T47D (cell line): ENCODE results near the gene SEL1L.
"Not testable (repeated sequence)": the region's sequence is repeated elsewhere in the genome, so short reads cannot be mapped to it uniquely, and the experiment has no call there.

Source experiments
- DNase-seq, 2 experiments: peaks; one replicate each; pipeline versions ENCODE4 v3.0.0 to v3.0.0-alpha.2; 2011 to 2012; ENCODE audit warnings: low read depth in 1 of 2, low spot score in 1 of 2
- JUND ChIP-seq: IDR thresholded peaks from 2 replicates; pipeline ENCODE4 v1.6.1; 2012; ENCODE audit warnings: low read depth
- in situ Hi-C: cut with HindIII; loops from 2 replicates; pipeline ENCODE4 v1.10.0; 2016; ENCODE audit warnings: low sequenced_read_pairs, low pct_unique_long_range_greater_than_20kb

The SEL1L gene

GRCh38 chr14:81464253-81465002 is 69.2 kb downstream of the SEL1L start:
- in situ Hi-C loops, result no loop called here
- DNase-seq, result peak; percentile 61 to 76
- no peak for TF ChIP-seq JUND

GRCh38 chr14:81462356-81462755 is 71.3 kb downstream of the SEL1L start:
- in situ Hi-C loops, DNase-seq: not testable (repeated sequence)

- in situ Hi-C loops, result no loop called here
- TF ChIP-seq JUND, result no peak
- DNase-seq, result no peak
These were observed 73.7 kb downstream of the SEL1L start for GRCh38 chr14:81459912-81460311.

- in situ Hi-C loops, result no loop called here
- no peak for DNase-seq
- TF ChIP-seq JUND, result no peak
These were observed 75.3 kb downstream of the SEL1L start for GRCh38 chr14:81458352-81458751.

GRCh38 chr14:81455390-81455789 is 78.3 kb downstream of the SEL1L start:
- no peak for DNase-seq
- in situ Hi-C loops, result no loop called here
- TF ChIP-seq JUND, result no peak

GRCh38 chr14:81454572-81455218 is 79.0 kb downstream of the SEL1L start:
- in situ Hi-C loops, result no loop called here
- no peak for DNase-seq
- TF ChIP-seq JUND, result no peak

GRCh38 chr14:81453166-81453766 is 80.4 kb downstream of the SEL1L start:
- no peak for TF ChIP-seq JUND
- peak; percentile 37 to 78 for DNase-seq
- in situ Hi-C loops, result no loop called here

GRCh38 chr14:81452341-81453133 is 81.1 kb downstream of the SEL1L start:
- in situ Hi-C loops, result no loop called here
- no peak for DNase-seq

GRCh38 chr14:81450976-81451375 is 82.7 kb downstream of the SEL1L start:
- no peak for TF ChIP-seq JUND
- in situ Hi-C loops, result no loop called here

More at GRCh38 chr14:81452341-81453133, 81.1 kb downstream of the SEL1L start:
- TF ChIP-seq JUND, result no peak

GRCh38 chr14:81450100-81450531 is 83.5 kb downstream of the SEL1L start:
- no peak for DNase-seq
- in situ Hi-C loops, result no loop called here
- no peak for TF ChIP-seq JUND

More at GRCh38 chr14:81450976-81451375, 82.7 kb downstream of the SEL1L start:
- no peak for DNase-seq

GRCh38 chr14:81449576-81449975 is 84.1 kb downstream of the SEL1L start:
- DNase-seq, result no peak
- in situ Hi-C loops, result no loop called here
- no peak for TF ChIP-seq JUND

- TF ChIP-seq JUND, result no peak
- in situ Hi-C loops, result no loop called here
- DNase-seq, result no peak
These were observed 84.5 kb downstream of the SEL1L start for GRCh38 chr14:81449114-81449513.
